ENCODE data around the gene ACER3. TPM values are rescaled to one million over a fixed set of nuclear protein-coding genes. Genes with fewer than 3 reads are reported as not detected.

ACER3 gene
- total RNA-seq, 1 experiment from 2014 or later, result 13.7 TPM

DNA sequence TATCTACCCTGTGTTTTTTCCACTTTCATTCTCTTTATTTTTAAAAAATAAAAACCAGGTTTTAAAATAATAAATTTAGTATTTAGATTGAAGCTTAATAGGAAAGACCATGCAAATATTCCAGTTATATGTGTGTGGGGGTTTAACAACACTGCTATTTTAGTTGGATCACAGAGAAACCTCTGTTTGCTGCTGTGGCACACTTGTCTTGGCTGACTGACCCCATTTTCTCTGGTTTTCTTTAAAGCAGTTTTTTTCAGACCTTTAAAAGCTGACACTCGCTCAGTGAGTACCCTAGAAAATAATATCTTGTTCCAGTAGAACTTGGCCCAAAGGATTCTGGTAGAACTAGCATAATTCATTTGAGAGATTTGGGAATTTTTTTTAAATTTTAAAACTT is 31.6 kb downstream of the ACER3 start:
- ChIA-PET POLR2A (no interaction called here), CTCF (interaction anchor here (1.0 to 1.8 kb wide), 3 partner anchors 26 to 170 kb away, joined by 3 to 6 read pairs (median 6); no protein-coding TSS in a partner anchor)
- H3K4me3 Mint-ChIP-seq, result no peak overlapping the region

DNA sequence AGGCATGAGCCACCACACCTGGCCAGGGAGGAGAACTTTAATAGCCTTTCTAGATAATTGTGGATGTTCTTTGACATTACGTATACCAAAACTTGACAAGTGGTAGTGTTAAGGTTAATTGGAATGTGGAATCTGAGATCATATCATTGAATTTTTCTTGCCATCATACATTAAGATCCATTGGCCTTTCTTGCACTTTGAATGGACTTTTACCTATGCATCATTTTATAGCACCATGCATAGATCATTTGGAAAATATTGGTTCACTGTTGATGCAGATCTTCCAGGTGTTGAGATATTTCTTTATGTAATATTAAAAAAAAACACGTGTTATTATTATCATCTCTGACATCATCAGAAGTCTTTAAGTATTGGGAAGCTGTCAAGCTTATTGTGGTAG is 36.5 kb downstream of the ACER3 start:
- Mint-ChIP-seq H3K4me1 (peaks cover 22% of the 10 kb centered on the region), H3K27ac (no peak overlapping the region), H3K9me3 (0 out of 2 replicates have a peak, but pooled peaks cover 3% of the 10 kb centered on the region), H3K27me3 (ENCODE audit: low read depth) (no peaks in the 10 kb centered on the region), H3K36me3 (no peaks in the 10 kb centered on the region; the same call in 1 of the 2 replicates), H3K4me3 (no peak overlapping the region)
- DNase-seq (ENCODE audit: low spot score) (no peak), ATAC-seq (no peak)
- POLR2A ChIA-PET, result no interaction called here
- CTCF ChIA-PET, result no interaction called here
- TF ChIP-seq, protein P1, sequence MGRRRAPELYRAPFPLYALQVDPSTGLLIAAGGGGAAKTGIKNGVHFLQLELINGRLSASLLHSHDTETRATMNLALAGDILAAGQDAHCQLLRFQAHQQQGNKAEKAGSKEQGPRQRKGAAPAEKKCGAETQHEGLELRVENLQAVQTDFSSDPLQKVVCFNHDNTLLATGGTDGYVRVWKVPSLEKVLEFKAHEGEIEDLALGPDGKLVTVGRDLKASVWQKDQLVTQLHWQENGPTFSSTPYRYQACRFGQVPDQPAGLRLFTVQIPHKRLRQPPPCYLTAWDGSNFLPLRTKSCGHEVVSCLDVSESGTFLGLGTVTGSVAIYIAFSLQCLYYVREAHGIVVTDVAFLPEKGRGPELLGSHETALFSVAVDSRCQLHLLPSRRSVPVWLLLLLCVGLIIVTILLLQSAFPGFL (CRISPR knock-in tag; IDR thresholded peaks at IDR 0.05; ENCODE audit: borderline replicate concordance), result no peak
- TF ChIP-seq, protein P2, sequence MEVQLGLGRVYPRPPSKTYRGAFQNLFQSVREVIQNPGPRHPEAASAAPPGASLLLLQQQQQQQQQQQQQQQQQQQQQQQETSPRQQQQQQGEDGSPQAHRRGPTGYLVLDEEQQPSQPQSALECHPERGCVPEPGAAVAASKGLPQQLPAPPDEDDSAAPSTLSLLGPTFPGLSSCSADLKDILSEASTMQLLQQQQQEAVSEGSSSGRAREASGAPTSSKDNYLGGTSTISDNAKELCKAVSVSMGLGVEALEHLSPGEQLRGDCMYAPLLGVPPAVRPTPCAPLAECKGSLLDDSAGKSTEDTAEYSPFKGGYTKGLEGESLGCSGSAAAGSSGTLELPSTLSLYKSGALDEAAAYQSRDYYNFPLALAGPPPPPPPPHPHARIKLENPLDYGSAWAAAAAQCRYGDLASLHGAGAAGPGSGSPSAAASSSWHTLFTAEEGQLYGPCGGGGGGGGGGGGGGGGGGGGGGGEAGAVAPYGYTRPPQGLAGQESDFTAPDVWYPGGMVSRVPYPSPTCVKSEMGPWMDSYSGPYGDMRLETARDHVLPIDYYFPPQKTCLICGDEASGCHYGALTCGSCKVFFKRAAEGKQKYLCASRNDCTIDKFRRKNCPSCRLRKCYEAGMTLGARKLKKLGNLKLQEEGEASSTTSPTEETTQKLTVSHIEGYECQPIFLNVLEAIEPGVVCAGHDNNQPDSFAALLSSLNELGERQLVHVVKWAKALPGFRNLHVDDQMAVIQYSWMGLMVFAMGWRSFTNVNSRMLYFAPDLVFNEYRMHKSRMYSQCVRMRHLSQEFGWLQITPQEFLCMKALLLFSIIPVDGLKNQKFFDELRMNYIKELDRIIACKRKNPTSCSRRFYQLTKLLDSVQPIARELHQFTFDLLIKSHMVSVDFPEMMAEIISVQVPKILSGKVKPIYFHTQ (CRISPR knock-in tag; IDR thresholded peaks at IDR 0.05), result no peak
- no peak for TF ChIP-seq ELF4 (CRISPR knock-in tag; IDR thresholded peaks at IDR 0.05; ENCODE audit: low read depth)
- TF ChIP-seq, protein P3, sequence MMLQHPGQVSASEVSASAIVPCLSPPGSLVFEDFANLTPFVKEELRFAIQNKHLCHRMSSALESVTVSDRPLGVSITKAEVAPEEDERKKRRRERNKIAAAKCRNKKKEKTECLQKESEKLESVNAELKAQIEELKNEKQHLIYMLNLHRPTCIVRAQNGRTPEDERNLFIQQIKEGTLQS (CRISPR knock-in tag; conservative IDR thresholded peaks at IDR 0.05), result no peak
- no peak for TF ChIP-seq MXD4 (CRISPR knock-in tag; IDR thresholded peaks at IDR 0.05; ENCODE audit: borderline replicate concordance)
- TF ChIP-seq ZNF232 (CRISPR knock-in tag; IDR thresholded peaks at IDR 0.05), result no peak
- TF ChIP-seq, protein P4, sequence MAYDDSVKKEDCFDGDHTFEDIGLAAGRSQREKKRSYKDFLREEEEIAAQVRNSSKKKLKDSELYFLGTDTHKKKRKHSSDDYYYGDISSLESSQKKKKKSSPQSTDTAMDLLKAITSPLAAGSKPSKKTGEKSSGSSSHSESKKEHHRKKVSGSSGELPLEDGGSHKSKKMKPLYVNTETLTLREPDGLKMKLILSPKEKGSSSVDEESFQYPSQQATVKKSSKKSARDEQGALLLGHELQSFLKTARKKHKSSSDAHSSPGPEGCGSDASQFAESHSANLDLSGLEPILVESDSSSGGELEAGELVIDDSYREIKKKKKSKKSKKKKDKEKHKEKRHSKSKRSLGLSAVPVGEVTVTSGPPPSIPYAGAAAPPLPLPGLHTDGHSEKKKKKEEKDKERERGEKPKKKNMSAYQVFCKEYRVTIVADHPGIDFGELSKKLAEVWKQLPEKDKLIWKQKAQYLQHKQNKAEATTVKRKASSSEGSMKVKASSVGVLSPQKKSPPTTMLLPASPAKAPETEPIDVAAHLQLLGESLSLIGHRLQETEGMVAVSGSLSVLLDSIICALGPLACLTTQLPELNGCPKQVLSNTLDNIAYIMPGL (CRISPR knock-in tag; IDR thresholded peaks at IDR 0.05), result no peak
- TF ChIP-seq CREB1 (CRISPR knock-in tag; IDR thresholded peaks at IDR 0.05), result no peak
- no peak for TF ChIP-seq OVOL2 (CRISPR knock-in tag; IDR thresholded peaks at IDR 0.05; ENCODE audit: borderline replicate concordance)
- TF ChIP-seq, protein P5, sequence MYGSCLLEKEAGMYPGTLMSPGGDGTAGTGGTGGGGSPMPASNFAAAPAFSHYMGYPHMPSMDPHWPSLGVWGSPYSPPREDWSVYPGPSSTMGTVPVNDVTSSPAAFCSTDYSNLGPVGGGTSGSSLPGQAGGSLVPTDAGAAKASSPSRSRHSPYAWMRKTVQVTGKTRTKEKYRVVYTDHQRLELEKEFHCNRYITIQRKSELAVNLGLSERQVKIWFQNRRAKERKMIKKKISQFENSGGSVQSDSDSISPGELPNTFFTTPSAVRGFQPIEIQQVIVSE (CRISPR knock-in tag; IDR thresholded peaks at IDR 0.05; ENCODE audit: borderline replicate concordance), result no peak
- no peak for TF ChIP-seq ATF1 (CRISPR knock-in tag; IDR thresholded peaks at IDR 0.05)
- TF ChIP-seq SMAD4 (CRISPR knock-in tag; IDR thresholded peaks at IDR 0.05), result no peak
- TF ChIP-seq CREM (CRISPR knock-in tag; IDR thresholded peaks at IDR 0.05), result no peak
- no peak for TF ChIP-seq HMGA2 (CRISPR knock-in tag; IDR thresholded peaks at IDR 0.05)
- TF ChIP-seq ZNF263 (CRISPR knock-in tag; IDR thresholded peaks at IDR 0.05; ENCODE audit: low read depth), result no peak

More for the DNA sequence above, 31.6 kb downstream of the ACER3 start:
- Mint-ChIP-seq H3K36me3 (no peaks in the 10 kb centered on the region), H3K9me3 (no peaks in the 10 kb centered on the region), H3K4me1 (peaks cover 7% of the 10 kb centered on the region), H3K27me3 (ENCODE audit: low read depth) (no peaks in the 10 kb centered on the region), H3K27ac (no peak overlapping the region)
- DNase-seq (ENCODE audit: low spot score) (no peak), ATAC-seq (no peak)
- TF ChIP-seq, protein P6, sequence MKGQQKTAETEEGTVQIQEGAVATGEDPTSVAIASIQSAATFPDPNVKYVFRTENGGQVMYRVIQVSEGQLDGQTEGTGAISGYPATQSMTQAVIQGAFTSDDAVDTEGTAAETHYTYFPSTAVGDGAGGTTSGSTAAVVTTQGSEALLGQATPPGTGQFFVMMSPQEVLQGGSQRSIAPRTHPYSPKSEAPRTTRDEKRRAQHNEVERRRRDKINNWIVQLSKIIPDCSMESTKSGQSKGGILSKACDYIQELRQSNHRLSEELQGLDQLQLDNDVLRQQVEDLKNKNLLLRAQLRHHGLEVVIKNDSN (CRISPR knock-in tag; IDR thresholded peaks at IDR 0.05), result no peak

All from WTC11 (cell line).